OCI-LY1 (cell line): Measurements from ENCODE around the gene DPH1.

Experiments
- CTCF ChIP-seq: fragments of 200-600 bp; sonication (generic), shearing (Covaris generic); IDR thresholded peaks from 2 replicates; pipeline ENCODE4 v1.5.1; 2017; ENCODE audit warnings: mild to moderate bottlenecking, antibody characterized with exemption, low read length, moderate library complexity, mixed read lengths
- EZH2 ChIP-seq: fragments of 200-600 bp; sonication (generic), shearing (Covaris generic); IDR thresholded peaks from 2 replicates; pipeline ENCODE4 v1.8.0; 2017; ENCODE audit warnings: borderline replicate concordance, mixed run types, mild to moderate bottlenecking, antibody characterized with exemption, low read length, moderate library complexity, mixed read lengths

GRCh38 chr17:2055292-2056205 is 25.6 kb downstream of the DPH1 start:
- TF ChIP-seq CTCF (no peak), EZH2 (no peak)
